ENCODE results near the gene UCK1. TPM values are rescaled to one million over a fixed set of nuclear protein-coding genes. Genes with fewer than 3 reads are reported as not detected.

The UCK1 gene
- total RNA-seq (10 to 100 TPM; 36.1 to 39.7 TPM), polyA plus RNA-seq (10 to 100 TPM; 25.8 to 26.8 TPM)

- Histone ChIP-seq H3K27ac (ENCODE audit: low read depth, low read length) (peak within 1 kb of the TSS; percentile 69), H3K4me1 (ENCODE audit: insufficient read depth, low read length) (peaks cover 42% of the 10 kb centered on the region), H3K4me3 (ENCODE audit: low read length in 2 of 2) (peak within 1 kb of the TSS in 1 of 2 donors; percentile 73), H3K9me3 (ENCODE audit: control insufficient read depth in 1 of 2, low read length in 2 of 2) (no peaks in the 10 kb centered on the region), H3K36me3 (ENCODE audit: insufficient read depth, low read length) (peaks cover 26% of the 10 kb centered on the region), H3K27me3 (ENCODE audit: insufficient read depth, low read length) (no peaks in the 10 kb centered on the region)
- Mint-ChIP-seq H3K27me3 (no peaks in the 10 kb centered on the region), H3K36me3 (peaks cover 14 to 23% of the 10 kb centered on the region in 2 donors), H3K9me3 (no peaks in the 10 kb centered on the region), H3K4me1 (peaks cover 12 to 52% (median 25%) of the 10 kb centered on the region in 4 donors), H3K4me3 (peak within 1 kb of the TSS; percentile 69 to 84 (median 74)), H3K27ac (peak within 1 kb of the TSS in 6 of 7 donors; percentile 29 to 79 (median 54))
- DNase-seq, result peak; percentile 72 to 76 (median 72)
- ChIA-PET POLR2A (ENCODE audit: partially characterized antibody) (interaction anchor here (0.9 to 1.7 kb wide), 3 partner anchors 8 to 48 kb away, joined by 3 to 4 read pairs (median 4); no protein-coding TSS in a partner anchor), CTCF (ENCODE audit: partially characterized antibody) (no interaction called here)
- intact Hi-C loops (cut with micrococcal nuclease), result loop anchor here (1.0 kb wide), 3 partner anchors 30 to 406 kb away; partner anchors contain the start of gene NUP214
These were observed at the start of gene UCK1 for GRCh38 chr9:131530920-131531832. Gene UCK1, minus strand, starts transcription at chr9:131531263. Its CDS starts 89 bp downstream, at chr9:131531174.

- Mint-ChIP-seq H3K4me3 (no peak overlapping the region), H3K4me1 (peaks cover 21 to 50% (median 30%) of the 10 kb centered on the region in 4 donors), H3K36me3 (peaks cover 38 to 63% of the 10 kb centered on the region in 2 donors), H3K27me3 (no peaks in the 10 kb centered on the region), H3K9me3 (peaks cover 0 to 4% (median 0%) of the 10 kb centered on the region in 8 donors), H3K27ac (peak overlapping the region in 5 of 7 donors; percentile 14 to 89 (median 62))
- Histone ChIP-seq H3K4me1 (ENCODE audit: insufficient read depth, low read length) (peaks cover 42% of the 10 kb centered on the region), H3K4me3 (ENCODE audit: low read length in 2 of 2) (no peak overlapping the region), H3K27ac (ENCODE audit: low read depth, low read length) (no peak overlapping the region), H3K9me3 (ENCODE audit: control insufficient read depth in 1 of 2, low read length in 2 of 2) (no peaks in the 10 kb centered on the region), H3K27me3 (ENCODE audit: insufficient read depth, low read length) (no peaks in the 10 kb centered on the region), H3K36me3 (ENCODE audit: insufficient read depth, low read length) (peaks cover 67% of the 10 kb centered on the region)
- ChIA-PET CTCF (ENCODE audit: partially characterized antibody) (interaction anchor here (0.9 to 1.7 kb wide), 2 partner anchors 165 to 167 kb away, joined by 3 to 5 read pairs; no protein-coding TSS in a partner anchor), POLR2A (ENCODE audit: partially characterized antibody) (interaction anchor here (0.6 kb wide), 1 partner anchor 179 kb away, joined by 3 read pairs; no protein-coding TSS in a partner anchor)
- intact Hi-C loops (cut with micrococcal nuclease), result no loop called here
- DNase-seq, result no peak
These were observed 49.3 kb upstream of the UCK1 start for GRCh38 chr9:131580358-131580757.

GRCh38 chr9:131579789-131580211, 48.7 kb upstream of the UCK1 start:
- intact Hi-C loops (cut with micrococcal nuclease), result no loop called here
- peak overlapping the region in 2 of 8 donors; percentile 76 to 79 for H3K4me3 Mint-ChIP-seq
- POLR2A ChIA-PET (ENCODE audit: partially characterized antibody), result interaction anchor here (0.6 to 1.8 kb wide), 3 partner anchors 76 to 179 kb away, joined by 3 to 7 read pairs (median 5); no protein-coding TSS in a partner anchor

DNA sequence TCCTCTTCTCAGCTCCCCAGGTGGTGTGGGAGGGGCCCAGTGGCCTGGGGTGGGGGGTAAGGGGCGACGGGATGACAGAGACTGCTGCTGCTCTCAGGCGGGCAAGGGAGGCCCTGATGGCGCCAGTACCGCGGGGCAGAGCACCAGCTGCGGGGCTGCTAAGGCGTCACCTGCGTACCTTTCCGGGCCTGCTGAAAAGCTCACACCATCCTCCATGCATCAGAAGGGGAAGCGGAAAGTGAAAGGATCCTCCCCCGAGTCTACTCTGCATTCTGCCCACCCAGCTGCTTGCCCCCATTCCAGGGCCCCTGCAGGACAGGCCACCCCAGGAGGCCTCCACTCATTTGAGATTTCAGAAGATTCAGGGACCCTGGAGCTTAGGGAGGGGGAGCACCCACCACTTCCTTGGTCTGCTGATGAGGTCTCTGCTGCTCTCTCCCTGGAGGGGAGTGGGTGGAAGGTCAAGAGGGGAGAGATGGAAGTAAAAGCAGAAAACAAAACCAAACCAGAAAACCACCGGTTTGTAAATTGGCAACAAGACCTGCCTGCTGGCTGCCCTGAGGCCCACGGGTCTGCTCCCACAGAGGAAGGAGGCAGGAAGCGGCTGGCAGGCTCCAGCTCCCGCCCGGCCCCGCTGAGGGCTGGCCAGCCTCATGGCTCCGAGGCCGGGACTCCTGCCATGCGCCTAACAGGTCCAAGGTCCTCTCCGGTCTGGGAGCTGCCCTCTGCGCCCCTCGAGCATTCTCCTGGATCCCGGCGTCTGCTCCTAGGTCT, 47.9 kb upstream of the UCK1 start:
- Histone ChIP-seq H3K4me3 (ENCODE audit: low read length in 2 of 2) (no peak overlapping the region), H3K9me3 (ENCODE audit: control insufficient read depth in 1 of 2, low read length in 2 of 2) (no peaks in the 10 kb centered on the region), H3K27me3 (ENCODE audit: insufficient read depth, low read length) (no peaks in the 10 kb centered on the region), H3K27ac (ENCODE audit: low read depth, low read length) (peak overlapping the region; percentile 54), H3K4me1 (ENCODE audit: insufficient read depth, low read length) (peaks cover 27% of the 10 kb centered on the region), H3K36me3 (ENCODE audit: insufficient read depth, low read length) (peaks cover 64% of the 10 kb centered on the region)
- Mint-ChIP-seq H3K4me1 (peaks cover 15 to 38% (median 21%) of the 10 kb centered on the region in 4 donors), H3K27ac (peak overlapping the region; percentile 89 to 96 (median 94)), H3K27me3 (no peaks in the 10 kb centered on the region), H3K4me3 (peak overlapping the region; percentile 31 to 79 (median 68)), H3K36me3 (peaks cover 35 to 55% of the 10 kb centered on the region in 2 donors), H3K9me3 (peaks cover 0 to 4% (median 0%) of the 10 kb centered on the region in 8 donors)
- intact Hi-C loops (cut with micrococcal nuclease), result no loop called here
- ChIA-PET CTCF (ENCODE audit: partially characterized antibody) (interaction anchor here (0.7 to 1.7 kb wide), 4 partner anchors 12 to 168 kb away, joined by 3 to 7 read pairs (median 4); no protein-coding TSS in a partner anchor), POLR2A (ENCODE audit: partially characterized antibody) (interaction anchor here (0.8 to 1.8 kb wide), 13 partner anchors 32 to 453 kb away, joined by 3 to 8 read pairs (median 3); partner anchors contain the start of genes NUP214 and UCK1)
- DNase-seq, result peak; percentile 52 to 72 (median 63)

More at GRCh38 chr9:131579789-131580211, 48.7 kb upstream of the UCK1 start:
- H3K27ac Mint-ChIP-seq, result peak overlapping the region; percentile 72 to 96 (median 89)
- H3K4me1 Mint-ChIP-seq, result peaks cover 17 to 44% (median 25%) of the 10 kb centered on the region in 4 donors
- Histone ChIP-seq H3K4me1 (ENCODE audit: insufficient read depth, low read length) (peaks cover 36% of the 10 kb centered on the region), H3K4me3 (ENCODE audit: low read length in 2 of 2) (no peak overlapping the region), H3K9me3 (ENCODE audit: control insufficient read depth in 1 of 2, low read length in 2 of 2) (no peaks in the 10 kb centered on the region), H3K27me3 (ENCODE audit: insufficient read depth, low read length) (no peaks in the 10 kb centered on the region), H3K36me3 (ENCODE audit: insufficient read depth, low read length) (peaks cover 71% of the 10 kb centered on the region), H3K27ac (ENCODE audit: low read depth, low read length) (peak overlapping the region; percentile 54)
- H3K9me3 Mint-ChIP-seq, result peaks cover 0 to 4% (median 0%) of the 10 kb centered on the region in 8 donors
- H3K36me3 Mint-ChIP-seq, result peaks cover 35 to 58% of the 10 kb centered on the region in 2 donors
- DNase-seq, result no peak
- CTCF ChIA-PET (ENCODE audit: partially characterized antibody), result interaction anchor here (1.5 to 1.7 kb wide), 2 partner anchors 152 to 168 kb away, joined by 3 to 5 read pairs; no protein-coding TSS in a partner anchor
- no peaks in the 10 kb centered on the region for H3K27me3 Mint-ChIP-seq

- peak overlapping the region in 3 of 8 donors; percentile 49 to 68 (median 55) for H3K4me3 Mint-ChIP-seq
These were observed 47.0 kb upstream of the UCK1 start for GRCh38 chr9:131578021-131578420.

More at GRCh38 chr9:131578021-131578420, 47.0 kb upstream of the UCK1 start:
- H3K27ac Mint-ChIP-seq, result peak overlapping the region; percentile 89 to 96 (median 94)
- intact Hi-C loops (cut with micrococcal nuclease), result no loop called here
- H3K27me3 Mint-ChIP-seq, result no peaks in the 10 kb centered on the region
- peaks cover 28 to 47% of the 10 kb centered on the region in 2 donors for H3K36me3 Mint-ChIP-seq
- H3K4me1 Mint-ChIP-seq, result peaks cover 13 to 30% (median 20%) of the 10 kb centered on the region in 4 donors
- Histone ChIP-seq H3K4me1 (ENCODE audit: insufficient read depth, low read length) (peaks cover 25% of the 10 kb centered on the region), H3K27ac (ENCODE audit: low read depth, low read length) (peak overlapping the region; percentile 54), H3K4me3 (ENCODE audit: low read length in 2 of 2) (no peak overlapping the region), H3K27me3 (ENCODE audit: insufficient read depth, low read length) (no peaks in the 10 kb centered on the region), H3K9me3 (ENCODE audit: control insufficient read depth in 1 of 2, low read length in 2 of 2) (no peaks in the 10 kb centered on the region), H3K36me3 (ENCODE audit: insufficient read depth, low read length) (peaks cover 55% of the 10 kb centered on the region)
- no peak for DNase-seq
- peaks cover 0 to 4% (median 0%) of the 10 kb centered on the region in 8 donors for H3K9me3 Mint-ChIP-seq
- CTCF ChIA-PET (ENCODE audit: partially characterized antibody), result interaction anchor here (1.3 kb wide), 1 partner anchor 13 kb away, joined by 7 read pairs; no protein-coding TSS in a partner anchor
- POLR2A ChIA-PET (ENCODE audit: partially characterized antibody), result interaction anchor here (1.1 to 1.8 kb wide), 5 partner anchors 74 to 453 kb away, joined by 3 to 7 read pairs (median 3); partner anchors contain the start of gene NUP214

All from CD4-positive, alpha-beta memory T cell (primary cell).